HepG2 (cell line): ENCODE data around the gene PPP1R9A. TPM values are rescaled to one million over a fixed set of nuclear protein-coding genes. Genes with fewer than 3 reads are reported as not detected.

Source experiments
- FUBP1 ChIP-seq: sonication (generic); formaldehyde crosslinking; IDR thresholded peaks from 2 replicates; pipeline ENCODE4 v1.5.1; 2020; ENCODE audit warnings: missing genetic modification reagents, mild to moderate bottlenecking, borderline replicate concordance
- GTF2F1 ChIP-seq: fragments of 150-350 bp; IDR thresholded peaks from 2 replicates; pipeline ENCODE4 v1.6.1; 2014; ENCODE audit warnings: low read length
- NONO ChIP-seq, 2 experiments: fragments of 450-650 bp in 1 of 2; sonication (generic) in 1 of 2; formaldehyde crosslinking in 1 of 2; IDR thresholded peaks in 1 of 2; conservative IDR thresholded peaks in 1 of 2; 2 replicates each; pipeline versions ENCODE4 v1.6.1 to v1.8.0; 2017 to 2022; ENCODE audit warnings: mild to moderate bottlenecking in 1 of 2, missing genetic modification reagents in 1 of 2, moderate library complexity in 1 of 2
- PREB ChIP-seq: sonication (generic); formaldehyde crosslinking; IDR thresholded peaks from 2 replicates; pipeline ENCODE4 v1.4.0; 2020; ENCODE audit warnings: missing genetic modification reagents
- SIN3A ChIP-seq: IDR thresholded peaks from 2 replicates; pipeline ENCODE4 v1.6.1; 2011; ENCODE audit warnings: low read depth, mild to moderate bottlenecking, control low read depth, low read length, borderline replicate concordance
- SMARCE1 ChIP-seq: fragments of 450-650 bp; IDR thresholded peaks from 2 replicates; pipeline ENCODE4 v1.6.1; 2017; ENCODE audit warnings: borderline replicate concordance
- TCF12 ChIP-seq, 2 experiments: fragments of 450-650 bp in 1 of 2; sonication (generic) in 1 of 2; formaldehyde crosslinking in 1 of 2; IDR thresholded peaks; 2 replicates each; pipeline versions ENCODE4 v1.6.1 to v1.8.0; 2017 to 2022; ENCODE audit warnings: antibody characterized with exemption in 1 of 2, mild to moderate bottlenecking in 1 of 2, missing genetic modification reagents in 1 of 2, moderate library complexity in 1 of 2
- XRCC5 ChIP-seq: fragments of 200-400 bp; formaldehyde crosslinking; optimal IDR thresholded peaks from 2 replicates; pipeline ENCODE3; 2017; ENCODE audit warnings: mild to moderate bottlenecking, low read length
- ZBTB42 ChIP-seq: sonication (generic); formaldehyde crosslinking; IDR thresholded peaks from 2 replicates; pipeline ENCODE4 v1.5.0; 2020; ENCODE audit warnings: mild to moderate bottlenecking, missing genetic modification reagents
- ZFP1 ChIP-seq: IDR thresholded peaks from 2 replicates; pipeline ENCODE4 v1.6.1; 2016
- ZFP62 ChIP-seq: sonication (generic); formaldehyde crosslinking; IDR thresholded peaks from 2 replicates; pipeline ENCODE4 v1.4.0; 2020; ENCODE audit warnings: missing genetic modification reagents
- ZNF142 ChIP-seq: sonication (generic); formaldehyde crosslinking; IDR thresholded peaks from 2 replicates; pipeline ENCODE4 v1.4.0; 2020; ENCODE audit warnings: missing genetic modification reagents
- ZNF414 ChIP-seq: sonication (generic); formaldehyde crosslinking; IDR thresholded peaks from 2 replicates; pipeline ENCODE4 v1.5.0; 2020; ENCODE audit warnings: missing genetic modification reagents
- ZNF558 ChIP-seq: sonication (generic); formaldehyde crosslinking; IDR thresholded peaks from 2 replicates; pipeline ENCODE4 v1.9.0; 2022; ENCODE audit warnings: mild to moderate bottlenecking, missing genetic modification reagents, borderline replicate concordance
- ZNF572 ChIP-seq: sonication (generic); formaldehyde crosslinking; IDR thresholded peaks from 2 replicates; pipeline ENCODE4 v1.5.1; 2020; ENCODE audit warnings: mild to moderate bottlenecking, missing genetic modification reagents
- ZNF598 ChIP-seq: sonication (generic); formaldehyde crosslinking; IDR thresholded peaks from 2 replicates; pipeline ENCODE4 v1.5.1; 2020; ENCODE audit warnings: mild to moderate bottlenecking, missing genetic modification reagents, borderline replicate concordance
- ZNF660 ChIP-seq: sonication (generic); formaldehyde crosslinking; IDR thresholded peaks from 2 replicates; pipeline ENCODE4 v1.5.1; 2020; ENCODE audit warnings: mild to moderate bottlenecking, low read depth, missing genetic modification reagents, borderline replicate concordance
- ZSCAN25 ChIP-seq: sonication (generic); formaldehyde crosslinking; IDR thresholded peaks from 2 replicates; pipeline ENCODE4 v1.8.0; 2022; ENCODE audit warnings: mild to moderate bottlenecking, missing genetic modification reagents
- ZZZ3 ChIP-seq: sonication (generic); formaldehyde crosslinking; IDR thresholded peaks from 2 replicates; pipeline ENCODE4 v1.4.0; 2020; ENCODE audit warnings: missing genetic modification reagents, mild to moderate bottlenecking, borderline replicate concordance
- polyA plus RNA-seq, 8 experiments: library from polyadenylated mRNA; depleted of rRNA in 3 of 8; stranded (reverse) in 7 of 8; unstranded in 1 of 8; fragments of >200 nt; fragmentation: Illumina TruSeq in 4 of 8; extraction: Trizol in 4 of 8; gene quantifications; 2 replicates each; pipeline versions ENCODE4 v1.2.1 to v1.2.3, GENCODE V29; 2011 to 2016; ENCODE audit warnings: low read depth in 4 of 8, missing spikeins in 1 of 8, mixed read lengths in 1 of 8; ENCODE audit not compliant: insufficient read depth in 1 of 8
- total RNA-seq, 5 experiments: library from RNA; depleted of rRNA; stranded (reverse); fragments of >200 nt; fragmentation: Illumina TruSeq; extraction: Trizol; gene quantifications; 2 replicates each; pipeline ENCODE4 v1.2.3, GENCODE V29; 2016; ENCODE audit warnings: low read depth in 1 of 5

Gene PPP1R9A
- total and polyA plus RNA-seq, 2 of the 13 experiments (the other 11 are each of a cell fraction or from before 2014, with no cell fraction given): 11.4 to 31.9 TPM

- TF ChIP-seq ZZZ3 (CRISPR knock-in tag): peak; percentile 35; the same call in 1 of the 2 replicates
- TF ChIP-seq ZSCAN25 (CRISPR knock-in tag): 0 out of 2 replicates have a peak, but pooled peaks have one; percentile 29
- peak; percentile 97 for TF ChIP-seq XRCC5
- TF ChIP-seq ZNF598 (CRISPR knock-in tag): peak; percentile 54; the same call in 1 of the 2 replicates
- no peak for TF ChIP-seq PREB
- no peak for TF ChIP-seq ZNF660
- no peak for TF ChIP-seq FUBP1 (CRISPR knock-in tag)
- TF ChIP-seq SMARCE1: no peak
- no peak for TF ChIP-seq GTF2F1
- peak; percentile 38 for TF ChIP-seq ZNF414 (CRISPR knock-in tag)
- TF ChIP-seq ZNF142 (CRISPR knock-in tag): no peak; the same call in 1 of the 2 replicates
- TF ChIP-seq NONO (IDR thresholded peaks at IDR 0.05): no peak
- 0 out of 2 replicates have a peak, but pooled peaks have one; percentile 56 for TF ChIP-seq NONO (CRISPR knock-in tag; conservative IDR thresholded peaks at IDR 0.05)
- no peak for TF ChIP-seq ZFP62
- peak; percentile 33; the same call in 1 of the 2 replicates for TF ChIP-seq ZNF558 (CRISPR knock-in tag)
- TF ChIP-seq ZNF572 (CRISPR knock-in tag): no peak
- TF ChIP-seq ZFP1 (CRISPR knock-in tag): no peak
- TF ChIP-seq ZBTB42: 0 out of 2 replicates have a peak, but pooled peaks have one; percentile 67
- no peak for TF ChIP-seq TCF12 (IDR thresholded peaks at IDR 0.05)
- 0 out of 2 replicates have a peak, but pooled peaks have one; percentile 28 for TF ChIP-seq TCF12 (CRISPR knock-in tag; IDR thresholded peaks at IDR 0.05)
- peak; percentile 11; the same call in 1 of the 2 replicates for TF ChIP-seq SIN3A
Measured at GRCh38 chr7:94907026-94907810, at the start of gene PPP1R9A (continued).
